HG03439 (cell line): Measurements from ENCODE around the gene CACNB1.

Experiments used
- ATAC-seq: cut with Tn5 transposase; IDR thresholded peaks from one replicate; pipeline ENCODE4 v1.9.1; 2021; ENCODE audit warnings: mild to moderate bottlenecking, moderate library complexity; ENCODE audit not compliant: unreplicated experiment

Gene CACNB1

GRCh38 chr17:39225959-39226683, 28.7 kb upstream of the CACNB1 start:
- no peak for ATAC-seq

GRCh38 chr17:39225308-39225958, 28.0 kb upstream of the CACNB1 start, which contains the start of gene STAC2:
Gene STAC2 (minus strand): TSS chr17:39225945. CDS start chr17:39225502, 443 bp downstream.
- no peak for ATAC-seq

GRCh38 chr17:39224778-39225307, 27.4 kb upstream of the CACNB1 start:
- ATAC-seq, result no peak

GRCh38 chr17:39223907-39224777, 26.7 kb upstream of the CACNB1 start:
- no peak for ATAC-seq

GRCh38 chr17:39222866-39223834, 25.7 kb upstream of the CACNB1 start:
- no peak for ATAC-seq

- no peak for ATAC-seq
Observed at GRCh38 chr17:39222151-39222550, 24.7 kb upstream of the CACNB1 start.

- no peak for ATAC-seq
Observed at GRCh38 chr17:39221572-39221971, 24.1 kb upstream of the CACNB1 start.

GRCh38 chr17:39219647-39220154, 22.2 kb upstream of the CACNB1 start:
- ATAC-seq, result no peak

- ATAC-seq, result no peak
Observed at GRCh38 chr17:39218906-39219305, 21.4 kb upstream of the CACNB1 start.

GRCh38 chr17:39217734-39218369, 20.4 kb upstream of the CACNB1 start:
- no peak for ATAC-seq

GRCh38 chr17:39213852-39214251, 16.4 kb upstream of the CACNB1 start:
- ATAC-seq, result no peak

- no peak for ATAC-seq
Observed at GRCh38 chr17:39212841-39213480, 15.5 kb upstream of the CACNB1 start.

- ATAC-seq, result no peak
Observed at GRCh38 chr17:39212195-39212810, 14.8 kb upstream of the CACNB1 start.

- ATAC-seq, result no peak
Observed at GRCh38 chr17:39210093-39210434, 12.6 kb upstream of the CACNB1 start.

GRCh38 chr17:39209317-39210092, 12.0 kb upstream of the CACNB1 start:
- no peak for ATAC-seq

GRCh38 chr17:39208893-39209292, 11.4 kb upstream of the CACNB1 start:
- ATAC-seq, result no peak

- ATAC-seq, result no peak
Observed at GRCh38 chr17:39208136-39208535, 10.7 kb upstream of the CACNB1 start.

GRCh38 chr17:39205112-39205526, 7.7 kb upstream of the CACNB1 start:
- ATAC-seq, result no peak
